ENCODE data around the gene KCNRG. TPM values are rescaled to one million over a fixed set of nuclear protein-coding genes. Genes with fewer than 3 reads are reported as not detected.

Gene KCNRG
- polyA plus RNA-seq, 1 of the 3 experiments (the other 2 are of a cell fraction): 0.97 TPM

DNA sequence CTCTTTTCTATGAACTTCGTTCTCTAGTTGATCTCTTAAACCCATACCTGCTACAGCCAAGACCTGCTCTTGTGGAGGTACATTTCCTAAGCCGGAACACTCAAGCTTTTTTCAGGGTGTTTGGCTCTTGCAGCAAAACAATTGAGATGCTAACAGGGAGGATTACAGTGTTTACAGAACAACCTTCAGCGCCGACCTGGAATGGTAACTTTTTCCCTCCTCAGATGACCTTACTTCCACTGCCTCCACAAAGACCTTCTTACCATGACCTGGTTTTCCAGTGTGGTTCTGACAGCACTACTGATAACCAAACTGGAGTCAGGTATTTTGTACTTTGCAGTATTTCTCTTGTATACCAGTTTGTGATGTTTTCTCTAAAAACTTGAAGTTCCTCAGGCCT lies 506 bp downstream of the KCNRG start:
- peak overlapping the region in 1 of 2 experiments; percentile 53; a peak in 3 of 4 replicates for H3K27ac ChIP-seq (ENCODE audit: low read depth in 2 of 2, low read length in 1 of 2)
- POLR2A ChIA-PET: no interaction called here

DNA sequence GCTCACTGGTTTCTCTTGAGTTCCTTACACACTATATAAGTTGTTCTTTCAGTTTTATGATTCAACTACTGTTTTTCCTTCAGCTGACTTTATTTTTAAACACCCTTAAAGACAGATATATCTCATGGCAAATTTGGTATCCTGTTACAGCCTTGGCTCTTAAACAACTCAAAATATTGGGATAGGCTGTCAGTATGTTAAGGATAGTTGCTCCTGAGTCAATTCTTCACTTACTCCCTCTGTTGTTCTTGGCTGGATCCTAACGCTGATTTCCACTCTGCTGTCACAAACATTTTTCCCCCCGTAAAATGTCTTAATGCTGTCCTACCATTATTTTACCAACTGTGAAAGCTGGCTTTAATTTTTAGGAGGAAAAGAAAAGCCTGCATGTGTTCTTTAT lies 1.2 kb downstream of the KCNRG start:
- TF ChIP-seq MEF2A (IDR thresholded peaks at IDR 0.05; ENCODE audit: borderline replicate concordance, low read depth): no peak
- no peak for TF ChIP-seq EP300 (IDR thresholded peaks at IDR 0.05; ENCODE audit: borderline replicate concordance in 1 of 2, low read depth in 1 of 2, low read length in 1 of 2)
- TF ChIP-seq, protein P1, sequence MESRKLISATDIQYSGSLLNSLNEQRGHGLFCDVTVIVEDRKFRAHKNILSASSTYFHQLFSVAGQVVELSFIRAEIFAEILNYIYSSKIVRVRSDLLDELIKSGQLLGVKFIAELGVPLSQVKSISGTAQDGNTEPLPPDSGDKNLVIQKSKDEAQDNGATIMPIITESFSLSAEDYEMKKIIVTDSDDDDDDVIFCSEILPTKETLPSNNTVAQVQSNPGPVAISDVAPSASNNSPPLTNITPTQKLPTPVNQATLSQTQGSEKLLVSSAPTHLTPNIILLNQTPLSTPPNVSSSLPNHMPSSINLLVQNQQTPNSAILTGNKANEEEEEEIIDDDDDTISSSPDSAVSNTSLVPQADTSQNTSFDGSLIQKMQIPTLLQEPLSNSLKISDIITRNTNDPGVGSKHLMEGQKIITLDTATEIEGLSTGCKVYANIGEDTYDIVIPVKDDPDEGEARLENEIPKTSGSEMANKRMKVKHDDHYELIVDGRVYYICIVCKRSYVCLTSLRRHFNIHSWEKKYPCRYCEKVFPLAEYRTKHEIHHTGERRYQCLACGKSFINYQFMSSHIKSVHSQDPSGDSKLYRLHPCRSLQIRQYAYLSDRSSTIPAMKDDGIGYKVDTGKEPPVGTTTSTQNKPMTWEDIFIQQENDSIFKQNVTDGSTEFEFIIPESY (IDR thresholded peaks at IDR 0.05; ENCODE audit: borderline replicate concordance, low read depth): no peak
- TF ChIP-seq FOSL2 (IDR thresholded peaks at IDR 0.05; ENCODE audit: borderline replicate concordance, low read depth): no peak
- TF ChIP-seq NFIC (IDR thresholded peaks at IDR 0.05; ENCODE audit: borderline replicate concordance): 0 out of 2 replicates have a peak, but pooled peaks have one; percentile 8
- TF ChIP-seq TEAD4 (IDR thresholded peaks at IDR 0.05; ENCODE audit: borderline replicate concordance, insufficient read depth): no peak
- TF ChIP-seq SMC3 (IDR thresholded peaks at IDR 0.05; ENCODE audit: low read depth, low read length): no peak
- TF ChIP-seq, protein P2, sequence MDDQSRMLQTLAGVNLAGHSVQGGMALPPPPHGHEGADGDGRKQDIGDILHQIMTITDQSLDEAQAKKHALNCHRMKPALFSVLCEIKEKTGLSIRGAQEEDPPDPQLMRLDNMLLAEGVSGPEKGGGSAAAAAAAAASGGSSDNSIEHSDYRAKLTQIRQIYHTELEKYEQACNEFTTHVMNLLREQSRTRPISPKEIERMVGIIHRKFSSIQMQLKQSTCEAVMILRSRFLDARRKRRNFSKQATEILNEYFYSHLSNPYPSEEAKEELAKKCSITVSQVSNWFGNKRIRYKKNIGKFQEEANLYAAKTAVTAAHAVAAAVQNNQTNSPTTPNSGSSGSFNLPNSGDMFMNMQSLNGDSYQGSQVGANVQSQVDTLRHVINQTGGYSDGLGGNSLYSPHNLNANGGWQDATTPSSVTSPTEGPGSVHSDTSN (IDR thresholded peaks at IDR 0.05): peak; percentile 29; the same call in 1 of the 2 replicates
- no peak for TF ChIP-seq GABPA (IDR thresholded peaks at IDR 0.05; ENCODE audit: low read depth)
- ChIA-PET POLR2A (no interaction called here), CTCF (interaction anchor here (1.2 kb wide), 1 partner anchor 40 kb away, joined by 3 read pairs; no protein-coding TSS in a partner anchor)
- Histone ChIP-seq H4K20me1 (ENCODE audit: insufficient read depth) (peaks cover 22% of the 10 kb centered on the region; the same call in 1 of the 2 replicates), H3K4me2 (no peak overlapping the region), H3F3A (replicated peaks; ENCODE audit: insufficient read depth) (peaks cover 27% of the 10 kb centered on the region), H3K27me3 (ENCODE audit: insufficient read depth) (no peaks in the 10 kb centered on the region), H3K9ac (no peak overlapping the region), H3K36me3 (replicated peaks in 1 of 2; ENCODE audit: control insufficient read depth in 1 of 2, insufficient read depth in 2 of 2, low read length in 1 of 2) (peaks cover 41 to 51% of the 10 kb centered on the region in 2 experiments), H3K79me2 (ENCODE audit: insufficient read depth) (peaks cover 34% of the 10 kb centered on the region), H3K9me2 (no peaks in the 10 kb centered on the region), H2AFZ (ENCODE audit: low read depth) (no peak overlapping the region), H3K4me3 (ENCODE audit: low read depth in 2 of 2, low read length in 1 of 2) (no peak overlapping the region), H3K4me1 (ENCODE audit: control insufficient read depth in 1 of 2, insufficient read depth in 2 of 2, low read depth in 1 of 2, low read length in 1 of 2) (peaks cover 0 to 4% of the 10 kb centered on the region in 2 experiments; a peak in 2 of 4 replicates), H3K27ac (ENCODE audit: low read depth in 2 of 2, low read length in 1 of 2) (peak overlapping the region in 1 of 2 experiments; percentile 53; a peak in 3 of 4 replicates), H3K9me3 (no peaks in the 10 kb centered on the region)
- 64% methylated on average over 2 of the region's 2 CpGs for WGBS (ENCODE audit: low lambda C conversion rate)
- DNase-seq: no peak

More for the DNA sequence above, 506 bp downstream of the KCNRG start:
- Histone ChIP-seq H3K9ac (no peak overlapping the region), H2AFZ (ENCODE audit: low read depth) (no peak overlapping the region), H3K36me3 (replicated peaks in 1 of 2; ENCODE audit: control insufficient read depth in 1 of 2, insufficient read depth in 2 of 2, low read length in 1 of 2) (peaks cover 48 to 53% of the 10 kb centered on the region in 2 experiments), H4K20me1 (ENCODE audit: insufficient read depth) (peaks cover 27% of the 10 kb centered on the region; the same call in 1 of the 2 replicates), H3K9me2 (no peaks in the 10 kb centered on the region), H3K4me1 (ENCODE audit: control insufficient read depth in 1 of 2, insufficient read depth in 2 of 2, low read depth in 1 of 2, low read length in 1 of 2) (peaks cover 0 to 4% of the 10 kb centered on the region in 2 experiments; a peak in 2 of 4 replicates), H3K4me3 (ENCODE audit: low read depth in 2 of 2, low read length in 1 of 2) (no peak overlapping the region), H3F3A (replicated peaks; ENCODE audit: insufficient read depth) (peaks cover 27% of the 10 kb centered on the region), H3K79me2 (ENCODE audit: insufficient read depth) (peaks cover 39% of the 10 kb centered on the region), H3K27me3 (ENCODE audit: insufficient read depth) (no peaks in the 10 kb centered on the region), H3K4me2 (peak overlapping the region; percentile 21; the same call in 1 of the 2 replicates), H3K9me3 (no peaks in the 10 kb centered on the region)
- 94% methylated on average over 4 of the region's 4 CpGs for WGBS (ENCODE audit: low lambda C conversion rate)
- TF ChIP-seq, protein P3, sequence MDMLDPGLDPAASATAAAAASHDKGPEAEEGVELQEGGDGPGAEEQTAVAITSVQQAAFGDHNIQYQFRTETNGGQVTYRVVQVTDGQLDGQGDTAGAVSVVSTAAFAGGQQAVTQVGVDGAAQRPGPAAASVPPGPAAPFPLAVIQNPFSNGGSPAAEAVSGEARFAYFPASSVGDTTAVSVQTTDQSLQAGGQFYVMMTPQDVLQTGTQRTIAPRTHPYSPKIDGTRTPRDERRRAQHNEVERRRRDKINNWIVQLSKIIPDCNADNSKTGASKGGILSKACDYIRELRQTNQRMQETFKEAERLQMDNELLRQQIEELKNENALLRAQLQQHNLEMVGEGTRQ (IDR thresholded peaks at IDR 0.05; ENCODE audit: borderline replicate concordance, low read depth, low read length): no peak
- TF ChIP-seq MEF2A (IDR thresholded peaks at IDR 0.05; ENCODE audit: borderline replicate concordance, low read depth): no peak
- TF ChIP-seq, protein P4, sequence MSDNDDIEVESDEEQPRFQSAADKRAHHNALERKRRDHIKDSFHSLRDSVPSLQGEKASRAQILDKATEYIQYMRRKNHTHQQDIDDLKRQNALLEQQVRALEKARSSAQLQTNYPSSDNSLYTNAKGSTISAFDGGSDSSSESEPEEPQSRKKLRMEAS (IDR thresholded peaks at IDR 0.05; ENCODE audit: low read depth): no peak
- TF ChIP-seq RFX5 (IDR thresholded peaks at IDR 0.05; ENCODE audit: low read length): no peak
- no peak for TF ChIP-seq RXRA (IDR thresholded peaks at IDR 0.05; ENCODE audit: borderline replicate concordance, low read depth)
- no peak for TF ChIP-seq GABPA (IDR thresholded peaks at IDR 0.05; ENCODE audit: low read depth)
- no peak for TF ChIP-seq TAF1 (IDR thresholded peaks at IDR 0.05; ENCODE audit: borderline replicate concordance, low read depth, low read length)
- TF ChIP-seq FOXJ3 (CRISPR knock-in tag; IDR thresholded peaks at IDR 0.05): no peak
- TF ChIP-seq RAD21 (IDR thresholded peaks at IDR 0.05; ENCODE audit: low read length): no peak
- no peak for TF ChIP-seq GATA2 (CRISPR knock-in tag; IDR thresholded peaks at IDR 0.05)
- no peak for TF ChIP-seq FOXM1 (IDR thresholded peaks at IDR 0.05; ENCODE audit: low read depth)
- CTCF ChIA-PET: interaction anchor here (2.0 kb wide), 1 partner anchor 17 kb away, joined by 8 read pairs; no protein-coding TSS in a partner anchor
- no peak for DNase-seq

Measured in SK-N-SH (cell line).